GM12878 (cell line): ENCODE measurements around the gene CCDC63. TPM values are rescaled to one million over a fixed set of nuclear protein-coding genes. Genes with fewer than 3 reads are reported as not detected.

ENCODE experiments used
- ATAC-seq: fragments of 200-7000 bp; cut with Tn5 transposase; 3 replicates; pipeline ENCODE4 v1.9.1; 2020; ENCODE audit warnings: mild to moderate bottlenecking, moderate library complexity
- BruUV-seq: library from RNA; stranded (reverse); fragments of 400-500 nt; replicated peaks from 2 replicates; lab custom pipeline; 2021; lab: Mats Ljungman, UMichigan
- CTCF ChIA-PET: fragments of 300-600 bp; sonication (Branson Sonifier 250); formaldehyde crosslinking; extraction: SDS; loops from one replicate; lab custom pipeline; 2021; ENCODE audit warnings: inconsistent platforms; lab: Yijun Ruan, JAX
- POLR2A ChIA-PET: fragments of 350-600 bp; formaldehyde crosslinking; extraction: SDS; loops from one replicate; lab custom pipeline; 2021; ENCODE audit warnings: inconsistent platforms; lab: Charles Lee
- RAD21 ChIA-PET: fragments of 300-600 bp; sonication (Branson Sonifier 250); formaldehyde crosslinking; loops from one replicate; lab custom pipeline; 2023; ENCODE audit warnings: antibody characterized with exemption; ENCODE audit not compliant: unreplicated experiment; lab: Charles Lee
- SMC1A ChIA-PET: fragments of 300-600 bp; sonication (Branson Sonifier 250); formaldehyde crosslinking; loops from one replicate; lab custom pipeline; 2023; ENCODE audit not compliant: unreplicated experiment, uncharacterized antibody; lab: Charles Lee
- DNase-seq: peaks from one replicate; pipeline ENCODE4 v3.0.0-alpha.2; 2011; ENCODE audit warnings: low read depth, low spot score
- FAIRE-seq: peaks from 3 replicates; lab custom pipeline; 2011; peaks lifted over from hg19 to GRCh38; lab: Jason Lieb, UNC
- H2AFZ ChIP-seq: 2 replicates; pipeline ENCODE4 v1.6.0; 2011; ENCODE audit warnings: low read depth, low read length, control low read depth; ENCODE audit not compliant: control insufficient read depth
- H3K27ac ChIP-seq: 2 replicates; pipeline ENCODE4 v1.5.1; 2011; ENCODE audit warnings: control low read depth; ENCODE audit not compliant: control insufficient read depth, insufficient read depth
- H3K27me3 ChIP-seq, 2 experiments: replicated peaks in 1 of 2; 2 replicates each; pipeline versions ENCODE4 v1.6.0 to v1.6.1; 2011; ENCODE audit warnings: low read length in 1 of 2; ENCODE audit not compliant: control insufficient read depth in 2 of 2, insufficient read depth in 2 of 2
- H3K36me3 ChIP-seq, 2 experiments: 2 replicates each; pipeline ENCODE4 v1.5.1; 2011; ENCODE audit warnings: low read length in 1 of 2; ENCODE audit not compliant: control insufficient read depth in 2 of 2, insufficient read depth in 2 of 2
- H3K4me1 ChIP-seq: 2 replicates; pipeline ENCODE4 v1.6.1; 2011; ENCODE audit warnings: mild to moderate bottlenecking, low read length, moderate library complexity, mixed read lengths; ENCODE audit not compliant: control insufficient read depth, insufficient read depth
- H3K4me2 ChIP-seq: 2 replicates; pipeline ENCODE4 v1.6.0; 2011; ENCODE audit warnings: control low read depth; ENCODE audit not compliant: control insufficient read depth, insufficient read depth
- H3K4me3 ChIP-seq: fragments of 200-600 bp; sonication (generic); 2 replicates; pipeline ENCODE4 v1.5.1; 2016
- H3K79me2 ChIP-seq: 2 replicates; pipeline ENCODE4 v1.6.0; 2011; ENCODE audit warnings: low read length; ENCODE audit not compliant: control insufficient read depth, insufficient read depth
- H3K9ac ChIP-seq: 2 replicates; pipeline ENCODE4 v1.8.0; 2011; ENCODE audit warnings: low read length, control low read depth, mixed read lengths; ENCODE audit not compliant: control insufficient read depth, insufficient read depth
- H3K9me3 ChIP-seq: replicated peaks from 3 replicates; pipeline ENCODE4 v1.5.1; 2011; ENCODE audit warnings: mild to moderate bottlenecking, low read length; ENCODE audit not compliant: control insufficient read depth, insufficient read depth
- H4K20me1 ChIP-seq: 2 replicates; pipeline ENCODE4 v1.6.0; 2011; ENCODE audit not compliant: control insufficient read depth, insufficient read depth
- ASH2L ChIP-seq: fragments of 300-600, 200-600 bp; sonication (generic); IDR thresholded peaks from 2 replicates; pipeline ENCODE4 v1.6.1; 2017; ENCODE audit warnings: low read depth, mild to moderate bottlenecking, borderline replicate concordance
- BCLAF1 ChIP-seq: fragments of 450-650 bp; IDR thresholded peaks from 2 replicates; pipeline ENCODE4 v1.6.1; 2017; ENCODE audit warnings: antibody characterized with exemption, mild to moderate bottlenecking, moderate library complexity
- EED ChIP-seq: sonication (generic); IDR thresholded peaks from 2 replicates; pipeline ENCODE4 v1.6.1; 2016; ENCODE audit warnings: antibody characterized with exemption, low read depth
- IRF4 ChIP-seq: IDR thresholded peaks from 2 replicates; pipeline ENCODE4 v1.6.1; 2011; ENCODE audit warnings: low read depth, low read length
- MTA2 ChIP-seq: fragments of 450-650 bp; IDR thresholded peaks from 2 replicates; pipeline ENCODE4 v1.6.1; 2016; ENCODE audit warnings: low read depth, mild to moderate bottlenecking, moderate library complexity
- NR2F1 ChIP-seq: fragments of 450-650 bp; conservative IDR thresholded peaks from 2 replicates; pipeline ENCODE4 v1.6.1; 2017; ENCODE audit warnings: mild to moderate bottlenecking
- RAD21 ChIP-seq: IDR thresholded peaks from 2 replicates; pipeline ENCODE4 v1.6.1; 2011; ENCODE audit warnings: mild to moderate bottlenecking, low read depth, low read length, moderate library complexity; ENCODE audit not compliant: insufficient read depth
- SMARCA5 ChIP-seq: fragments of 450-650 bp; IDR thresholded peaks from 2 replicates; pipeline ENCODE4 v1.6.1; 2017; ENCODE audit warnings: mild to moderate bottlenecking
- SP1 ChIP-seq: IDR thresholded peaks from one replicate; pipeline ENCODE4 v1.6.1; 2011; ENCODE audit warnings: low read depth, low read length
- STAT3 ChIP-seq: IDR thresholded peaks from 2 replicates; pipeline ENCODE4 v1.6.1; 2011; ENCODE audit warnings: low read depth, low read length, improper control_type of control experiment
- SUPT20H ChIP-seq: IDR thresholded peaks from 2 replicates; pipeline ENCODE4 v1.6.1; 2011; ENCODE audit warnings: low read depth, mild to moderate bottlenecking, low read length, moderate library complexity, borderline replicate concordance; ENCODE audit not compliant: control insufficient read depth
- SUZ12 ChIP-seq: fragments of 200-600 bp; sonication (generic); IDR thresholded peaks from one replicate; pipeline ENCODE4 v1.6.1; 2018; ENCODE audit warnings: antibody characterized with exemption, mild to moderate bottlenecking; ENCODE audit not compliant: unreplicated experiment
- ZSCAN29 ChIP-seq: fragments of 450-650 bp; IDR thresholded peaks from 2 replicates; pipeline ENCODE4 v1.6.1; 2017; ENCODE audit warnings: mild to moderate bottlenecking, moderate library complexity
- WGBS: methylation state at CpG from one replicate; pipeline ENCODE4 v1.1.6; 2016; ENCODE audit warnings: low lambda C conversion rate; ENCODE audit not compliant: insufficient replicate concordance, insufficient coverage; ENCODE audit errors: missing lambda C conversion rate; 5-methylcytosine and 5-hydroxymethylcytosine counted together
- in situ Hi-C: fragments of 300-500 bp; cut with MboI; formaldehyde crosslinking; loops from 9 replicates; pipeline ENCODE4 v1.14.3; 2018; ENCODE audit warnings: mixed read lengths
- intact Hi-C: fragments of 100-400 bp; cut with micrococcal nuclease; formaldehyde crosslinking; loops from one replicate; pipeline ENCODE4 v1.14.2; 2022; ENCODE audit not compliant: unreplicated experiment
- polyA plus RNA-seq, 11 experiments: library from polyadenylated mRNA; depleted of rRNA in 4 of 11; unstranded in 6 of 11; stranded (reverse) in 5 of 11; fragments of >200 nt; fragmentation: Nextera tagmentation in 4 of 11; fragmentation: Illumina TruSeq in 1 of 11; extraction: Ambion mirVana in 4 of 11; extraction: Trizol in 1 of 11; gene quantifications; 1 replicate in 1 of 11; 2 replicates in 10 of 11; pipeline versions ENCODE4 v1.2.1 to v1.2.3, GENCODE V29; 2011 to 2016; ENCODE audit warnings: inconsistent platforms in 2 of 11, missing spikeins in 2 of 11, low read depth in 1 of 11
- total RNA-seq, 4 experiments: library from RNA; depleted of rRNA in 3 of 4; stranded (reverse); fragments of >200 nt in 3 of 4; fragmentation: Illumina TruSeq in 1 of 4; extraction: Trizol in 1 of 4; gene quantifications; 2 replicates each; pipeline versions ENCODE4 v1.2.1 to v1.2.3, GENCODE V29; 2013 to 2021
- TF ChIP-seq, protein P1 (sequence below): fragments of 450-650 bp; IDR thresholded peaks from 2 replicates; pipeline ENCODE4 v1.6.1; 2014; ENCODE audit warnings: mild to moderate bottlenecking
- TF ChIP-seq, protein P2 (sequence below): fragments of 450-650 bp; IDR thresholded peaks from 2 replicates; pipeline ENCODE4 v1.6.1; 2016; ENCODE audit warnings: mild to moderate bottlenecking

CCDC63 gene
- total and polyA plus RNA-seq, 10 of the 15 experiments (the other 5 are each of a cell fraction or from before 2014, with no cell fraction given): not detected

- no peak overlapping the region for H3K27ac ChIP-seq
Measured at GRCh38 chr12:110917961-110918360, 71.2 kb downstream of the CCDC63 start.

More at GRCh38 chr12:110917961-110918360, 71.2 kb downstream of the CCDC63 start:
- ChIA-PET CTCF (no interaction called here), POLR2A (no interaction called here), SMC1A (no interaction called here), RAD21 (no interaction called here)
- TF ChIP-seq SMARCA5: no peak
- no peak for TF ChIP-seq RAD21
- no peak for TF ChIP-seq SUPT20H
- no peak for TF ChIP-seq ASH2L
- TF ChIP-seq IRF4: no peak
- TF ChIP-seq STAT3: no peak
- TF ChIP-seq EED: no peak
- no peak for TF ChIP-seq ZSCAN29
- TF ChIP-seq SUZ12: no peak
- no peak for TF ChIP-seq SP1
- TF ChIP-seq, protein P1, sequence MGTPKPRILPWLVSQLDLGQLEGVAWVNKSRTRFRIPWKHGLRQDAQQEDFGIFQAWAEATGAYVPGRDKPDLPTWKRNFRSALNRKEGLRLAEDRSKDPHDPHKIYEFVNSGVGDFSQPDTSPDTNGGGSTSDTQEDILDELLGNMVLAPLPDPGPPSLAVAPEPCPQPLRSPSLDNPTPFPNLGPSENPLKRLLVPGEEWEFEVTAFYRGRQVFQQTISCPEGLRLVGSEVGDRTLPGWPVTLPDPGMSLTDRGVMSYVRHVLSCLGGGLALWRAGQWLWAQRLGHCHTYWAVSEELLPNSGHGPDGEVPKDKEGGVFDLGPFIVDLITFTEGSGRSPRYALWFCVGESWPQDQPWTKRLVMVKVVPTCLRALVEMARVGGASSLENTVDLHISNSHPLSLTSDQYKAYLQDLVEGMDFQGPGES: no peak
- no peak for TF ChIP-seq NR2F1
- TF ChIP-seq, protein P2, sequence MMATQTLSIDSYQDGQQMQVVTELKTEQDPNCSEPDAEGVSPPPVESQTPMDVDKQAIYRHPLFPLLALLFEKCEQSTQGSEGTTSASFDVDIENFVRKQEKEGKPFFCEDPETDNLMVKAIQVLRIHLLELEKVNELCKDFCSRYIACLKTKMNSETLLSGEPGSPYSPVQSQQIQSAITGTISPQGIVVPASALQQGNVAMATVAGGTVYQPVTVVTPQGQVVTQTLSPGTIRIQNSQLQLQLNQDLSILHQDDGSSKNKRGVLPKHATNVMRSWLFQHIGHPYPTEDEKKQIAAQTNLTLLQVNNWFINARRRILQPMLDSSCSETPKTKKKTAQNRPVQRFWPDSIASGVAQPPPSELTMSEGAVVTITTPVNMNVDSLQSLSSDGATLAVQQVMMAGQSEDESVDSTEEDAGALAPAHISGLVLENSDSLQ: no peak
- TF ChIP-seq MTA2: no peak
- no peak for TF ChIP-seq BCLAF1
- Histone ChIP-seq H3K79me2 (no peaks in the 10 kb centered on the region), H3K9ac (no peak overlapping the region), H3K4me3 (no peak overlapping the region), H4K20me1 (no peaks in the 10 kb centered on the region), H2AFZ (no peak overlapping the region), H3K4me1 (peaks cover 22% of the 10 kb centered on the region), H3K9me3 (no peaks in the 10 kb centered on the region), H3K27me3 (no peaks in the 10 kb centered on the region), H3K36me3 (no peaks in the 10 kb centered on the region), H3K4me2 (no peak overlapping the region)
- 83% methylated on average over 7 of the region's 7 CpGs for WGBS
- DNase-seq (no peak), ATAC-seq (no peak), FAIRE-seq (no peak)
- in situ Hi-C loops (no loop called here), intact Hi-C loops (no loop called here)
- BruUV-seq: no TSS peak
